H9 (cell line): ENCODE results near the gene ST6GALNAC1. TPM values are rescaled to one million over a fixed set of nuclear protein-coding genes. Genes with fewer than 3 reads are reported as not detected.

Source experiments
- DNase-seq: peaks from one replicate; pipeline ENCODE4 v3.0.0-alpha.2; 2017
- H2AFZ ChIP-seq: one replicate; pipeline ENCODE4 v1.6.1; 2013; ENCODE audit warnings: mild to moderate bottlenecking, low read length, control low read depth, moderate library complexity
- H2AK5ac ChIP-seq: 2 replicates; pipeline ENCODE4 v1.6.1; 2013; ENCODE audit warnings: low read length, control low read depth, mixed read lengths; ENCODE audit not compliant: insufficient read length
- H2BK120ac ChIP-seq: one replicate; pipeline ENCODE4 v1.6.1; 2013; ENCODE audit warnings: low read depth, mild to moderate bottlenecking, low read length, control low read depth, inconsistent platforms; ENCODE audit not compliant: poor library complexity, severe bottlenecking
- H2BK12ac ChIP-seq: 2 replicates; pipeline ENCODE4 v1.6.1; 2013; ENCODE audit warnings: low read length, control low read depth, mixed read lengths, low read depth; ENCODE audit not compliant: insufficient read length
- H2BK15ac ChIP-seq: 2 replicates; pipeline ENCODE4 v1.6.1; 2013; ENCODE audit warnings: low read depth, low read length, control low read depth
- H2BK20ac ChIP-seq: one replicate; pipeline ENCODE4 v1.6.1; 2013; ENCODE audit warnings: low read depth, mild to moderate bottlenecking, low read length, control low read depth, inconsistent platforms; ENCODE audit not compliant: poor library complexity, severe bottlenecking
- H2BK5ac ChIP-seq: 2 replicates; pipeline ENCODE4 v1.6.1; 2013; ENCODE audit warnings: low read length, control low read depth, mixed read lengths; ENCODE audit not compliant: insufficient read length
- H3K14ac ChIP-seq: 2 replicates; pipeline ENCODE4 v1.6.1; 2013; ENCODE audit warnings: low read length, control low read depth; ENCODE audit not compliant: insufficient read depth
- H3K18ac ChIP-seq: 2 replicates; pipeline ENCODE4 v1.6.1; 2013; ENCODE audit warnings: low read depth, mild to moderate bottlenecking, mixed read lengths, low read length, control low read depth; ENCODE audit not compliant: insufficient read length
- H3K23ac ChIP-seq: 2 replicates; pipeline ENCODE4 v1.6.1; 2013; ENCODE audit warnings: low read length, control low read depth, mixed read lengths, low read depth; ENCODE audit not compliant: insufficient read length
- H3K23me2 ChIP-seq: 2 replicates; pipeline ENCODE4 v1.6.1; 2013; ENCODE audit warnings: low read depth, mild to moderate bottlenecking, mixed read lengths, low read length, control low read depth; ENCODE audit not compliant: insufficient read length, poor library complexity, severe bottlenecking
- H3K27ac ChIP-seq: 2 replicates; pipeline ENCODE4 v1.5.1; 2013; ENCODE audit warnings: low read length, control low read depth, mixed read lengths, low read depth; ENCODE audit not compliant: insufficient read length
- H3K27me3 ChIP-seq: 2 replicates; pipeline ENCODE4 v1.6.1; 2013; ENCODE audit warnings: low read length, control low read depth, inconsistent platforms; ENCODE audit not compliant: insufficient read depth
- H3K4ac ChIP-seq: 2 replicates; pipeline ENCODE4 v1.6.1; 2013; ENCODE audit warnings: low read depth, mild to moderate bottlenecking, control low read depth, inconsistent platforms, low read length, moderate library complexity
- H3K4me1 ChIP-seq: 2 replicates; pipeline ENCODE4 v1.6.1; 2013; ENCODE audit warnings: low read length, control low read depth, inconsistent platforms; ENCODE audit not compliant: insufficient read depth
- H3K4me2 ChIP-seq: 2 replicates; pipeline ENCODE4 v1.6.1; 2013; ENCODE audit warnings: low read length, control low read depth, mixed read lengths; ENCODE audit not compliant: insufficient read length, insufficient read depth
- H3K56ac ChIP-seq: 2 replicates; pipeline ENCODE4 v1.6.1; 2013; ENCODE audit warnings: low read depth, mild to moderate bottlenecking, mixed read lengths, low read length, control low read depth; ENCODE audit not compliant: insufficient read length
- H3K79me1 ChIP-seq: 2 replicates; pipeline ENCODE4 v1.6.1; 2013; ENCODE audit warnings: low read depth, mild to moderate bottlenecking, moderate library complexity, low read length, control low read depth, inconsistent platforms; ENCODE audit not compliant: insufficient read depth, poor library complexity, severe bottlenecking
- H3K79me2 ChIP-seq: 2 replicates; pipeline ENCODE4 v1.6.1; 2013; ENCODE audit warnings: low read length, control low read depth, inconsistent platforms; ENCODE audit not compliant: insufficient read depth
- H3K9ac ChIP-seq: 2 replicates; pipeline ENCODE4 v1.6.1; 2013; ENCODE audit warnings: low read length, control low read depth, mixed read lengths; ENCODE audit not compliant: insufficient read length; ENCODE audit errors: extremely low read depth
- H3K9me3 ChIP-seq: one replicate; pipeline ENCODE4 v1.6.1; 2013; ENCODE audit warnings: low read depth, low read length, inconsistent platforms; ENCODE audit not compliant: control insufficient read depth
- H3T11ph ChIP-seq: one replicate; pipeline ENCODE4 v1.6.1; 2013; ENCODE audit warnings: mild to moderate bottlenecking, low read length, control low read depth, inconsistent platforms
- H4K20me1 ChIP-seq: one replicate; pipeline ENCODE4 v1.6.1; 2013; ENCODE audit not compliant: control insufficient read depth, insufficient read length, insufficient read depth
- H4K5ac ChIP-seq: 2 replicates; pipeline ENCODE4 v1.6.1; 2013; ENCODE audit warnings: low read depth, mild to moderate bottlenecking, mixed read lengths, low read length, control low read depth; ENCODE audit not compliant: insufficient read length
- H4K8ac ChIP-seq: replicated peaks from 2 replicates; pipeline ENCODE4 v1.6.1; 2013; ENCODE audit warnings: low read length, control low read depth, mixed read lengths, low read depth; ENCODE audit not compliant: insufficient read length
- H4K91ac ChIP-seq: 2 replicates; pipeline ENCODE4 v1.6.1; 2013; ENCODE audit warnings: low read depth, mild to moderate bottlenecking, moderate library complexity, mixed read lengths, low read length, control low read depth; ENCODE audit not compliant: insufficient read length
- H3K27ac Mint-ChIP-seq, 3 experiments: 2 replicates in 2 of 3; 3 replicates in 1 of 3; pipeline ENCODE4 v1.8.0; 2020 to 2021; ENCODE audit warnings: mixed read lengths in 3 of 3, mild to moderate bottlenecking in 1 of 3, moderate library complexity in 1 of 3
- H3K27me3 Mint-ChIP-seq: 2 replicates; pipeline ENCODE4 v1.8.0; 2021; ENCODE audit warnings: low read depth, mild to moderate bottlenecking, moderate library complexity, mixed read lengths
- H3K36me3 Mint-ChIP-seq, 3 experiments: 2 replicates in 2 of 3; 3 replicates in 1 of 3; pipeline ENCODE4 v1.8.0; 2020 to 2021; ENCODE audit warnings: low read depth in 3 of 3, mixed read lengths in 3 of 3; ENCODE audit not compliant: insufficient read depth in 1 of 3
- H3K4me1 Mint-ChIP-seq, 2 experiments: 2 replicates each; pipeline ENCODE4 v1.8.0; 2020; ENCODE audit warnings: mixed read lengths in 2 of 2
- H3K4me3 Mint-ChIP-seq, 2 experiments: 2 replicates in 1 of 2; 3 replicates in 1 of 2; pipeline ENCODE4 v1.8.0; 2020 to 2021; ENCODE audit warnings: mild to moderate bottlenecking in 2 of 2, mixed read lengths in 2 of 2, moderate library complexity in 1 of 2
- H3K9me3 Mint-ChIP-seq, 2 experiments: 2 replicates in 1 of 2; 3 replicates in 1 of 2; pipeline ENCODE4 v1.8.0; 2020; ENCODE audit warnings: mild to moderate bottlenecking in 2 of 2, mixed read lengths in 2 of 2, moderate library complexity in 1 of 2
- CTCF ChIP-seq: fragments of 200-600 bp; sonication (generic); conservative IDR thresholded peaks from 3 replicates; pipeline ENCODE4 v1.8.0; 2021; ENCODE audit warnings: antibody characterized with exemption, mild to moderate bottlenecking
- WGBS: extraction: QIAGEN DNeasy Blood & Tissue Kit; methylation state at CpG from one replicate; pipeline ENCODE4 v1.1.7; 2013; ENCODE audit warnings: missing lambda C conversion rate, low lambda C conversion rate, mixed read lengths; ENCODE audit not compliant: insufficient read length; ENCODE audit errors: extremely low coverage; 5-methylcytosine and 5-hydroxymethylcytosine counted together
- total RNA-seq: library from RNA; stranded (reverse); gene quantifications from 2 replicates; pipeline ENCODE4 v1.2.1, GENCODE V29; 2021

Gene ST6GALNAC1
- total RNA-seq, 1 experiment from 2014 or later = not detected

- no peak overlapping the region for H3K27ac Mint-ChIP-seq
- DNase-seq = no peak
These were observed 32.1 kb upstream of the ST6GALNAC1 start for GRCh38 chr17:76675648-76676047.

More at GRCh38 chr17:76675648-76676047, 32.1 kb upstream of the ST6GALNAC1 start:
- no peak overlapping the region for H4K5ac ChIP-seq
- H3K18ac ChIP-seq = no peak overlapping the region
- TF ChIP-seq CTCF = no peak
- no peak overlapping the region for H3K9ac ChIP-seq
- H2BK20ac ChIP-seq = no peak overlapping the region
- peaks cover 2% of the 10 kb centered on the region for H4K20me1 ChIP-seq
- no CpG with 5 or more reads among the region's 6 CpGs for WGBS
- Mint-ChIP-seq H3K9me3 (no peaks in the 10 kb centered on the region), H3K27me3 (no peaks in the 10 kb centered on the region; the same call in 1 of the 2 replicates), H3K4me1 (peaks cover 13 to 16% of the 10 kb centered on the region in 2 experiments), H3K36me3 (no peaks in the 10 kb centered on the region; a peak in 1 of 7 replicates), H3K4me3 (no peak overlapping the region)
- H2BK15ac ChIP-seq = no peak overlapping the region
- H2BK5ac ChIP-seq = no peak overlapping the region
- H2BK120ac ChIP-seq = no peak overlapping the region
- no peak overlapping the region for H3T11ph ChIP-seq
- no peak overlapping the region for H3K14ac ChIP-seq
- no peaks in the 10 kb centered on the region for H3K27me3 ChIP-seq
- no peaks in the 10 kb centered on the region for H3K79me1 ChIP-seq
- no peak overlapping the region for H3K4ac ChIP-seq
- H3K9me3 ChIP-seq = no peaks in the 10 kb centered on the region
- no peaks in the 10 kb centered on the region for H3K79me2 ChIP-seq
- H3K23me2 ChIP-seq = peaks cover 4% of the 10 kb centered on the region
- no peak overlapping the region for H4K91ac ChIP-seq
- no peak overlapping the region for H3K4me2 ChIP-seq
- no peak overlapping the region for H2AK5ac ChIP-seq
- no peak overlapping the region for H3K27ac ChIP-seq
- H3K56ac ChIP-seq = no peak overlapping the region
- H3K4me1 ChIP-seq = peaks cover 4% of the 10 kb centered on the region; the same call in 1 of the 2 replicates
- no peak overlapping the region for H2BK12ac ChIP-seq
- H4K8ac ChIP-seq = no peak overlapping the region
- H2AFZ ChIP-seq = no peak overlapping the region
- no peak overlapping the region for H3K23ac ChIP-seq
